ENCODE results near the gene SPAST. TPM values are rescaled to one million over a fixed set of nuclear protein-coding genes. Genes with fewer than 3 reads are reported as not detected.

Gene SPAST
- total and polyA plus RNA-seq, 2 of the 13 experiments (the other 11 are each of a cell fraction or from before 2014, with no cell fraction given): 11.5 to 40.4 TPM

- TF ChIP-seq ZNF180 (CRISPR knock-in tag; IDR thresholded peaks at IDR 0.05; ENCODE audit: borderline replicate concordance, low read depth) (0 out of 2 replicates have a peak, but pooled peaks have one; percentile 21), HOXA5 (CRISPR knock-in tag; IDR thresholded peaks at IDR 0.05) (0 out of 2 replicates have a peak, but pooled peaks have one; percentile 6), MIER2 (CRISPR knock-in tag; IDR thresholded peaks at IDR 0.05) (no peak), ZNF781 (CRISPR knock-in tag; IDR thresholded peaks at IDR 0.05; ENCODE audit: borderline replicate concordance, not compliant biosample characterization) (no peak), FOXO4 (CRISPR knock-in tag; conservative IDR thresholded peaks at IDR 0.05) (0 out of 2 replicates have a peak, but pooled peaks have one; percentile 14), ZGPAT (CRISPR knock-in tag; IDR thresholded peaks at IDR 0.05) (no peak), GLI4 (CRISPR knock-in tag; IDR thresholded peaks at IDR 0.05; ENCODE audit: borderline replicate concordance) (0 out of 2 replicates have a peak, but pooled peaks have one; percentile 13), ZNF598 (CRISPR knock-in tag; IDR thresholded peaks at IDR 0.05; ENCODE audit: borderline replicate concordance) (no peak), IRF2 (CRISPR knock-in tag; IDR thresholded peaks at IDR 0.05) (no peak), CSRNP2 (CRISPR knock-in tag; conservative IDR thresholded peaks at IDR 0.05; ENCODE audit: low read depth) (no peak), ZNF891 (CRISPR knock-in tag; IDR thresholded peaks at IDR 0.05) (no peak), ZBTB44 (CRISPR knock-in tag; IDR thresholded peaks at IDR 0.05) (no peak), KDM5A (IDR thresholded peaks at IDR 0.05; ENCODE audit: borderline replicate concordance, low read length) (peak; percentile 72), ZNF773 (CRISPR knock-in tag; IDR thresholded peaks at IDR 0.05; ENCODE audit: borderline replicate concordance) (no peak), E2F5 (CRISPR knock-in tag; conservative IDR thresholded peaks at IDR 0.05) (no peak), ELF4 (CRISPR knock-in tag; IDR thresholded peaks at IDR 0.05; ENCODE audit: borderline replicate concordance) (peak; percentile 40; the same call in 1 of the 2 replicates), PRDM4 (CRISPR knock-in tag; IDR thresholded peaks at IDR 0.05; ENCODE audit: borderline replicate concordance) (0 out of 2 replicates have a peak, but pooled peaks have one; percentile 20), KLF6 (CRISPR knock-in tag; IDR thresholded peaks at IDR 0.05) (no peak), JUNB (CRISPR knock-in tag; IDR thresholded peaks at IDR 0.05; ENCODE audit: borderline replicate concordance) (no peak), HDAC6 (IDR thresholded peaks at IDR 0.05; ENCODE audit: low read depth, low read length) (0 out of 2 replicates have a peak, but pooled peaks have one; percentile 51)
Observed at GRCh38 chr2:32166115-32166574, 102.8 kb downstream of the SPAST start (continued).

Data from HepG2 (cell line).